HCT116 (cell line): ENCODE data around the gene UNC93B1.

ENCODE experiments used
- CEBPB ChIP-seq: IDR thresholded peaks from 2 replicates; pipeline ENCODE4 v1.6.1; 2012; ENCODE audit warnings: low read depth
- CTCF ChIP-seq, 3 experiments: fragments of 200-600 bp in 1 of 3; sonication (generic) in 1 of 3; IDR thresholded peaks in 2 of 3; conservative IDR thresholded peaks in 1 of 3; 2 replicates each; pipeline ENCODE4 v1.5.1; 2012 to 2017; ENCODE audit warnings: low read depth in 2 of 3, low read length in 2 of 3, antibody characterized with exemption in 1 of 3, borderline replicate concordance in 1 of 3, control low read depth in 1 of 3, mild to moderate bottlenecking in 1 of 3, mixed read lengths in 1 of 3, mixed run types in 1 of 3, moderate library complexity in 1 of 3; ENCODE audit not compliant: insufficient read depth in 1 of 3
- ELF1 ChIP-seq: IDR thresholded peaks from 2 replicates; pipeline ENCODE4 v1.6.1; 2012; ENCODE audit warnings: low read depth, borderline replicate concordance
- POLR2A ChIP-seq: IDR thresholded peaks from 2 replicates; pipeline ENCODE4 v1.7.0; 2011; ENCODE audit warnings: borderline replicate concordance; ENCODE audit not compliant: insufficient read depth, insufficient read length; ENCODE audit errors: extremely low read depth
- POLR2AphosphoS5 ChIP-seq: IDR thresholded peaks from 2 replicates; pipeline ENCODE4 v1.6.1; 2011; ENCODE audit warnings: mild to moderate bottlenecking, low read depth, low read length, moderate library complexity
- SIN3A ChIP-seq: IDR thresholded peaks from 2 replicates; pipeline ENCODE4 v1.6.1; 2012; ENCODE audit warnings: low read depth
- ZFX ChIP-seq: fragments of 450-650 bp; IDR thresholded peaks from 2 replicates; pipeline ENCODE4 v1.6.1; 2017
- ZNF274 ChIP-seq: fragments of 200-500 bp; sonication (Bioruptor generic); IDR thresholded peaks from 2 replicates; pipeline ENCODE4 v1.6.1; 2014; ENCODE audit warnings: mild to moderate bottlenecking, low read depth, low read length, inconsistent platforms

DNA sequence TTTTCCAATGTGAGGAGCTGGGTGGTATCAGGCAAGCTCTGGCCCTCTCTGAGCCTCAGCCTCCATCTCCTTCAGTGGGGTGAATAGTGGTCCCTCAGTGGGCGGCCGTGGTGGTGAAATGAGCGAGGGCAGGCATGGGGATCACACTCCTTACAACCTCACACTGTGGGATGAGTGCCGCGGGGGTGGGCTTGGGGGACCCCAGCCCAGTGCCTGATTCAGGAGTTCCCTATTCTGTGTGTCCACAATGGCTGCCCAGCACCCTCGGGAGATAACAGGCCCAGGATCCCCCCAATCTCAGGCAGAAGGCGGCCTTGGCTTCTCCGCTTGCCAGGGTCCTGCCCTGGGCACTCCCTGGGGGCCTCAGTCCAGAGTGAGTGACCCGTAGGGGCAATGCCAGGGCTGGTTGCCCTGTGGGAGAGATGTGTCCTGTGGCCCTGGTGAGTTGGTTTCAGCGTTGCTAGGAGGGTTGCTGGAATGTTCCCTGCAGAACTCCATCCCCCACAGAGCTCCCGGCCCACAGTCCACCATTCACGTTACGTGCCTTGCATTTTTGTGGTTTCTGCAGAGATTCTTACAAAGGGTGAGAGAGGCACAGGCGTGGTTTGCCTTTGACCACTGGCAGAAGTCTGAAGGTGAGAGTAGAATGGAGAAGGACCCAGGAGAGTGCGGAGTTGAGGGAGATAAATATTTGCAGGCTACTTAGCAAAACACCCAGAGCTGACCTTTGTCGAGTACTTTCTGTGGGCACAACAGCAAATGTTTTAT is 9.1 kb upstream of the UNC93B1 start:
- TF ChIP-seq CEBPB = no peak
- TF ChIP-seq CTCF (IDR thresholded peaks at IDR 0.05 in 2 of 3, conservative IDR thresholded peaks at IDR 0.05 in 1 of 3; ENCODE audit: borderline replicate concordance in 1 of 3, insufficient read depth in 1 of 3, low read depth in 2 of 3, low read length in 2 of 3) = no peak
- no peak for TF ChIP-seq ELF1
- no peak for TF ChIP-seq ZNF274
- TF ChIP-seq SIN3A = no peak
- peak; percentile 47; the same call in 1 of the 2 replicates for TF ChIP-seq POLR2AphosphoS5
- TF ChIP-seq ZFX = no peak
- TF ChIP-seq POLR2A = no peak
